Measurements from ENCODE around the gene RSRC1. TPM values are rescaled to one million over a fixed set of nuclear protein-coding genes. Genes with fewer than 3 reads are reported as not detected.
"Not testable (repeated sequence)": the region's sequence is repeated elsewhere in the genome, so short reads cannot be mapped to it uniquely, and the experiment has no call there.

The RSRC1 gene
- total RNA-seq: 23.0 and 24.3 TPM in 2 replicates

- DNase-seq (ENCODE audit: low read depth in 2 of 2): peak; percentile 80 to 91
Measured at GRCh38 chr3:158109804-158110657, at the start of gene RSRC1. Gene RSRC1, plus strand, starts transcription at chr3:158110089. Its CDS starts 12,016 bp downstream, at chr3:158122105.

- not testable (repeated sequence) for DNase-seq (ENCODE audit: low read depth in 2 of 2)
Measured at GRCh38 chr3:158065574-158065973, 44.3 kb upstream of the RSRC1 start.

GRCh38 chr3:158072790-158073189 lies 37.1 kb upstream of the RSRC1 start:
- no peak for DNase-seq (ENCODE audit: low read depth in 2 of 2)

GRCh38 chr3:158074591-158074990 lies 35.3 kb upstream of the RSRC1 start:
- DNase-seq (ENCODE audit: low read depth in 2 of 2): no peak

DNA sequence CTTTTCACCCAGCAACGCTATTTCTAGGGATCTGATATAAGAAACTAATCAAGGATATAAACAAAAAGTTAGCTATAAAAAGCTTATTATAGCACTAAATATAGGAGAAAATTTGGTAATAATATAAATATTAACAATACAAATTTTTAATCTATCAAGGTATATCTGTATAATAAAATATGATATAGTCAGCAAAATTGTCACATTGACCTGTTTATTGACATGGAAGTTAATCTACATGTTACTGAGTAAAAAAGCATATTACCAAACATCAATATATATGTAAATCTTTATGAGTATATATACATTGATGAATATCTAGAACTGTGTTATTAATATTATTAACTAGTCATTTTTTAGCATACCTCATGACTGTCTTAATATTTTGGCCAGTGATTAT lies 30.3 kb upstream of the RSRC1 start:
- no peak for DNase-seq (ENCODE audit: low read depth in 2 of 2)

DNA sequence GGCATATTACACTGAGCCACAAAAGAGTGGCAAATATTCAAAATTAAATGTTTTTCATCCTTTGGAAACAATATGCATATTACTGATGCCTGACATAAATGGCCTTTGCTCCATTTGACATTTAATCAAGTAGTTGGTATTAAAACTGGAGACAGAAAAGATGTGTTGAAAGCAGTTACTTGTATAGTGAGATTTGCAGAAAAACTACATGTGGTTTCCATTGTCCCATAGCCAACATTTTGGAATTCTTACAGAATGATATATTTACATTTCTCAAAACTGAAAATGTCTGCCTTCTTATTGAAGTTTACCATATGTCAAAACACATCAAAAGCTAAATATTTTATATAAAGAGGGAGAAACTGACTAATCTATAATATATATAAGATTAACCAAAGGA lies 25.2 kb upstream of the RSRC1 start:
- no peak for DNase-seq (ENCODE audit: low read depth in 2 of 2)

GRCh38 chr3:158085358-158085757 lies 24.5 kb upstream of the RSRC1 start:
- DNase-seq (ENCODE audit: low read depth in 2 of 2): no peak

DNA sequence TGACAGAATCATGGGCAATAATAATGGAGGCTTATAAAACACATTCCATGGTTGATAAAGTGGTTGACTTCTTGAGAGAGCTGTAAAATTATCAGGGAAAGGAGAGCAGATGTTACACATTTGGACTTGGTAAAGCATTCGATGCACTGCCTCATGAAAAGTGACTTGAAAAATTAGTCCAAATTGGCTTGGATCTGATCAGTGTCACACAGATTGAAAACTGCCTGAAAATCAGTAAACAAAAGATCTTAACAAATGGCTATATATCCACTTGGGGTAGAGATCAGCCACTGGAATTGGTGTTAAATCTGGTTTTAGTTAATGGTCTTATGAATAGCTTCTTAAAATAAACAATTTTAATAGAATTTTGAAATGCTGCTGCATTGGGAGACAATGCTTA lies 24.0 kb upstream of the RSRC1 start:
- DNase-seq (ENCODE audit: low read depth in 2 of 2): no peak

GRCh38 chr3:158086361-158086760 lies 23.5 kb upstream of the RSRC1 start:
- no peak for DNase-seq (ENCODE audit: low read depth in 2 of 2)

DNA sequence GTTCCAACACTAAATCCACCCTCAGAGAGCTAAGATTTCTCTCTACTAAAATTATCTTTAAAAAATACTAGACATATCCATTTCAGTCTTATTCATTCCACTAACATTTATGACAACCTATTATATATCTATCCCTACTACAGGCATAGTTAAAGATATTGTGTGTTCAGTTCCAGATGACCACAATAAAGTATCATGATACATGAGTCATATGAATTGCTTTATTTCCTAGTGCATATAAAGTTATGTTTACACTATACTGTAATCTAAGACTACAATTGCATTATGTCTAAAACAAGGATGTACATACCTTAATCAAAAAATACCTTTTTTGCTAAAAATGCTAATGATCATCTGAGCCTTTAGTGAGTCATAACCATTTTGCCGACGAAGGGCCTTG lies 23.1 kb upstream of the RSRC1 start:
- no peak for DNase-seq (ENCODE audit: low read depth in 2 of 2)

DNA sequence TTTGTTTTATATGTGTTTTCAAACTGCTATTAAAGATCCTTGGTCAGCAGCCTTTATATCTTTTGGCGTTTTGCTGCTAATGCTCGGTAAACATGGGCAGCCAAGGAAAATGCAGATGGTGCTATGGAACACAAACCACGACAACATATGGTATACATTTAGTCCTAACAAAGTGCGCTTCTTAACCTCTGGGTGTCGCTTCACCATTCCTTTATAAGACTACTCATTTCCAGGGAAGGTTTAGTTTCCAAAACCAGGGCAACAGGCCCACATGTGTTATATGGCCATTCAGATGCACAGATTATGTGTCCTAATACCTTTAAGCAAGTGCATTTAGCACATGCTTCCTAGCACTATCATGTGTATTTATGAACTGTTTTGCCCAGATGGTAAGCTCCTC lies 18.4 kb upstream of the RSRC1 start:
- DNase-seq (ENCODE audit: low read depth in 2 of 2): peak in 1 of 2 donors; percentile 47

DNA sequence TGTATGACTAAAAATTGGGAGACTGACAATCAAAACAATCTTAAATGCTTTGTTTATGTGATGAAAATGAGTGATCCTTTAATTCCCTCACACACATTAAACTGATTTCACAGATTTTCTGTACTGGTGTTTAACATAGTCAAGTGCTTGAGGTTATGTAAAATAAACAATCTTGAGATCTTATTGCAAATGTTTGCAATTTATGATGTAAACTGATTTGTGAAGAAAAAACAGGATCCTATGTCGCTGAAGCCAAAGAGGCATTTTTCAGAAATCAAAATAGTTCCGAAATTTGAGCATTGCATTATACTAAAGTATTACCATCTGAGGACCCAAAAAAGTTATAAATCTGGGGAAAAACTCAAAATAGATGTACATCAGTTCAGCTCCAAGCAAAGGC lies 16.4 kb upstream of the RSRC1 start:
- DNase-seq (ENCODE audit: low read depth in 2 of 2): no peak

- no peak for DNase-seq (ENCODE audit: low read depth in 2 of 2)
Measured at GRCh38 chr3:158094235-158095110, 15.4 kb upstream of the RSRC1 start.

DNA sequence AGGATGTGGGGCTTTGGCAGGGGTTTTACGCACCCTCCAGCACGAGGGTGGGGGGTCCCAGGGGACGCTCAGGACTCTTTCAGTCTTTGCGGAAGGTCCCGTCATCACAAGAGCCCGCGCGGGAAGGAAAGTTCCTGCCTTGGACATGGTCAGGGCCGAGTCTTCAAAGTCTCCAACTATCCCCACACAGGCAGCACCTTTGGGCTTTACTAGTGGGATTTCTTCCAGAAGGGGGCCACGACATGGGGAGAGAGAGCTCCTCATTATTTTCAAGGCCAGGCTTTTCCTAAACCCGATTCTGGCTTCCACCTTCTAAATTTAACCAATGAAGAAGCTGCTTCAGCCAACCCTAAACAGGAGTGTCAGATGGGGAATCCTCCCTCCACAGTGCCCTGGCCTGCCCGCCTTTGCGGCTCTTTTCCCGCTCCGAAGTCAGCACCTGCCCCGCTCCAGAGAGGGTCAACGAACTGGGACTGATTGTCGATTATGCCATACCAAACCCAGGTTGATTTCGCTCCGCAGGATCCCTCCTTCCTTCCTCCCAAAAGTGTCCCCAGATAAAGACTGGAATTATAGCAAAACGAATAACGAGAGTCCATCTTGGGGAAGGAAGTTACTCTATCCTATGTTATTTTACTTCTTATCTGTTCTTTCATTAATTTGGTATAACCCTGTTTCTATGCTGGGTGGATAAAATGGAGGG lies 14.6 kb upstream of the RSRC1 start:
- no peak for DNase-seq (ENCODE audit: low read depth in 2 of 2)

GRCh38 chr3:158095814-158096704 lies 13.8 kb upstream of the RSRC1 start:
- no peak for DNase-seq (ENCODE audit: low read depth in 2 of 2)

GRCh38 chr3:158097081-158097592 lies 12.8 kb upstream of the RSRC1 start:
- DNase-seq (ENCODE audit: low read depth in 2 of 2): no peak

DNA sequence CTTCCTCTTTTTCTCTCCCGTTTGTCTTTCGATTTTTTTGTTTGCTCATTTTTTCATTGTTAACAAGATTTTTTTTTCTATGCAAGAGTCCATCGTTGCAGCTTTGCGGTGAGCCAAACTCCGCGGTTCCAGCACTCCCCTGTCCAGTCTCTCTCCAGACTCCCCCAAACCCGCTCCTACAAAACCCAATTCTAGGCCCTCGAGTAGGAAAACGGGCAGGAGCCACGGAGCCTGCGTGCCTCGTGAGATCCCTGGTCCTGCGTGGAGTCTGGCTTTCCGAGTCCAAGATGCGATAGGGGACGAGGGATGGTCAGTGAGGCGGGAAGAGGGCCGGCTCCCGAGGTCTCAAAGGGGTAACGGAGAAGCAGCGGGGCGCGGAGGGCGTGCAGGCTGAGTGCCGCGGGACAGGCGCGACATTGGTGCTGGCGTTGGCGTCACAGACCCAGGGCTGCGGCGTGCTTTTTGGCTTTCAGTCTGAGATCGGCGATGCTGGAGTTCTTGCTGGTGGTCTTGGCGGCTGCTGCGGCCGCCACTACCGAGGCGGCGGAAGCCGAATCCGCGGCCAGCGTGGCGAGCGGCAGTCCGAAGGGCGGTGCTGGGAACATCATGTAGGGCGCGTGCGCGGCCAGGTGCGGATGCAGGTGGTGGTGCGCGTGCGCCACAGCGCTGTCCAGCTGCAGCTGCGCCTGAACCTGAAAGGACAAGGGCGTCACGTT lies 12.1 kb upstream of the RSRC1 start:
- peak; percentile 54 to 69 for DNase-seq (ENCODE audit: low read depth in 2 of 2)

DNA sequence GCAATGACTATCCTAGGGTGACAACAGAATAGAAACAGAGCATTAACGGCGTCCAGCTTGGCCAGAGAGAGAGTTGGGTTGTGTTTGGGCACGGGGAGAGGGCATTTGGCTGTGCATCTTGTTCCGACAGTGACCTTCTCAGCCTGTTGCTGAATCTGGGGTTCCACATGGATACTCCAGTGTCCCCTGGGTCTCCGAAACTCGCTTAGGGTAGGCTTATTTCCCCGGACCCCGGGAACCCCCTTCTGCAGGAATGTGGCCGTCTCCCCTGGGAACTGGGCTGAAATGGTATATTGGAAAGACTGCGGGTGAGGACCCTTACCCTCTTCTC lies 11.6 kb upstream of the RSRC1 start:
- no peak for DNase-seq (ENCODE audit: low read depth in 2 of 2)

DNA sequence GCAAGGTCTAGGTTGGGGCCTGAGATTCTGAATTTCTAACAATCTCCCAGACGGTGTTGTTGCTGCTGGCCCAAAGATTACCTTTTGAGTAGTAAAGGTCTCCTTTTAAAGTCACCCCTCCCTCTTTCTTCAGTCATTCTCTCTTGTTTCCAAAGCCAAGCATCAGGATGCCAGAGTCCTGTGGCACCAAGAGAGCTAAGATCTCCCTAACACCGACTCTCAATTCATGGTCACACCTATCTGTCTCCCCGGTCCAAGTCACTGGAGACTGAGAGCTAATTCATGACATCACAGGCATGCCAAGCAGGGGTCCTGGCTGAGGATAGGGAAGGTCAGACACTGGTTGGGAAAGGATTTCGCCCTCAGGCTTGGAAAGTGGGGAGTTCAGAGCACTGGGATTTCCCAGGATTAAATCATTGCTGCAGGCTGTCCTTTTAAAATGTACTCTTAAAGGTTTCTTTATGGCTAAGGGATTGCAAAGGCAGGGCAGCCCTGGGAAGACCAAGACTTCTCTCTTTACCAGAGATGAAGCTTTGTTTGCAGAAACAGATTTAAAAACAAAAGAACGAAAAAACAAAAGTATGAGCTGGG lies 11.0 kb upstream of the RSRC1 start:
- no peak for DNase-seq (ENCODE audit: low read depth in 2 of 2)

- no peak for DNase-seq (ENCODE audit: low read depth in 2 of 2)
Measured at GRCh38 chr3:158100681-158101080, 9.2 kb upstream of the RSRC1 start.
